ENCODE results near the gene FAM78A. TPM values are rescaled to one million over a fixed set of nuclear protein-coding genes. Genes with fewer than 3 reads are reported as not detected.

The FAM78A gene
- total and polyA plus RNA-seq, 11 donors, result 13.6 to 37.9 (median 33.4) TPM

GRCh38 chr9:131279196-131279862 is 3.0 kb upstream of the FAM78A start:
- ATAC-seq, result peak in 3 of 4 donors; percentile 8 to 21 (median 16)
- peak in 3 of 5 donors; percentile 38 to 76 (median 69) for DNase-seq
- Histone ChIP-seq H3K4me3 (peak overlapping the region in 1 of 12 donors; percentile 17), H3K36me3 (no peaks in the 10 kb centered on the region), H3K27ac (peak overlapping the region; percentile 53 to 99 (median 89)), H3K4me1 (peaks cover 9 to 58% (median 23%) of the 10 kb centered on the region in 12 donors), H3K9me3 (no peaks in the 10 kb centered on the region), H3K27me3 (peaks cover 0 to 20% (median 0%) of the 10 kb centered on the region in 9 donors)
- intact Hi-C loops (cut with DNase I), result loop anchor here in 7 of 10 donors (5.0 to 10.0 kb wide), 7 partner anchors 33 to 102 kb away; no protein-coding TSS in a partner anchor
- TF ChIP-seq POLR2A (IDR thresholded peaks at IDR 0.05), result no peak
- TF ChIP-seq, protein P1, sequence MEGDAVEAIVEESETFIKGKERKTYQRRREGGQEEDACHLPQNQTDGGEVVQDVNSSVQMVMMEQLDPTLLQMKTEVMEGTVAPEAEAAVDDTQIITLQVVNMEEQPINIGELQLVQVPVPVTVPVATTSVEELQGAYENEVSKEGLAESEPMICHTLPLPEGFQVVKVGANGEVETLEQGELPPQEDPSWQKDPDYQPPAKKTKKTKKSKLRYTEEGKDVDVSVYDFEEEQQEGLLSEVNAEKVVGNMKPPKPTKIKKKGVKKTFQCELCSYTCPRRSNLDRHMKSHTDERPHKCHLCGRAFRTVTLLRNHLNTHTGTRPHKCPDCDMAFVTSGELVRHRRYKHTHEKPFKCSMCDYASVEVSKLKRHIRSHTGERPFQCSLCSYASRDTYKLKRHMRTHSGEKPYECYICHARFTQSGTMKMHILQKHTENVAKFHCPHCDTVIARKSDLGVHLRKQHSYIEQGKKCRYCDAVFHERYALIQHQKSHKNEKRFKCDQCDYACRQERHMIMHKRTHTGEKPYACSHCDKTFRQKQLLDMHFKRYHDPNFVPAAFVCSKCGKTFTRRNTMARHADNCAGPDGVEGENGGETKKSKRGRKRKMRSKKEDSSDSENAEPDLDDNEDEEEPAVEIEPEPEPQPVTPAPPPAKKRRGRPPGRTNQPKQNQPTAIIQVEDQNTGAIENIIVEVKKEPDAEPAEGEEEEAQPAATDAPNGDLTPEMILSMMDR (IDR thresholded peaks at IDR 0.05), result no peak
- WGBS, 4 donors, result 50 to 58% (median 53%) methylated on average over 5 to 11 of the region's 11 CpGs

DNA sequence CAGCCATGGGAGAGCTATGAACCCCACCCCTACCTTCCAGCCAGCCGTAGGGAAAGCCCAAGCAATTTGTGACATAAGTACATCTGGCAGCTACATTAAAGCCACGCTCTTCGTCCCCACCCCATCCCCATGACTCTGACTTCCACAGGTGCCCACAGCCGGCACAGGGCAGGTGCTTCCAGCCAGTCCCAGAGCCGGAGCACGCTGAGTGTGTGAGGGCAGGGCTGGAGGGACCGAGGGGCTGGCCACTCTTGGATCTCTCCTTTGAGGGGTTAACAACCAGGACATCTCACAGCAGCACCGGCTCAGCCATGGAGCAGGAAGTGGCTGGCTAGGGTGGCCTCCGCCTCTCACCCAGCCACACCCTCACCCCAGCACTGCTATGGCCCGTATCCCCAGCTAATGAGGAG is 2.4 kb upstream of the FAM78A start:
- H3K4me3 ChIP-seq, result peak overlapping the region in 2 of 12 donors; percentile 17 to 79
- H3K36me3 ChIP-seq, result no peaks in the 10 kb centered on the region
- DNase-seq, result peak in 2 of 5 donors; percentile 14 to 39
- peak overlapping the region; percentile 53 to 99 (median 89) for H3K27ac ChIP-seq
- intact Hi-C loops (cut with DNase I), result loop anchor here in 7 of 10 donors (5.0 to 10.0 kb wide), 7 partner anchors 34 to 101 kb away; no protein-coding TSS in a partner anchor
- H3K27me3 ChIP-seq, result peaks cover 0 to 20% (median 0%) of the 10 kb centered on the region in 9 donors
- TF ChIP-seq, protein P1 (IDR thresholded peaks at IDR 0.05), result no peak
- TF ChIP-seq POLR2A (IDR thresholded peaks at IDR 0.05), result no peak
- ATAC-seq, result no peak
- no peaks in the 10 kb centered on the region for H3K9me3 ChIP-seq
- H3K4me1 ChIP-seq, result peaks cover 9 to 63% (median 27%) of the 10 kb centered on the region in 12 donors
- WGBS, 4 donors, result 34 to 43% (median 38%) methylated on average over 9 to 10 of the region's 10 CpGs

DNA sequence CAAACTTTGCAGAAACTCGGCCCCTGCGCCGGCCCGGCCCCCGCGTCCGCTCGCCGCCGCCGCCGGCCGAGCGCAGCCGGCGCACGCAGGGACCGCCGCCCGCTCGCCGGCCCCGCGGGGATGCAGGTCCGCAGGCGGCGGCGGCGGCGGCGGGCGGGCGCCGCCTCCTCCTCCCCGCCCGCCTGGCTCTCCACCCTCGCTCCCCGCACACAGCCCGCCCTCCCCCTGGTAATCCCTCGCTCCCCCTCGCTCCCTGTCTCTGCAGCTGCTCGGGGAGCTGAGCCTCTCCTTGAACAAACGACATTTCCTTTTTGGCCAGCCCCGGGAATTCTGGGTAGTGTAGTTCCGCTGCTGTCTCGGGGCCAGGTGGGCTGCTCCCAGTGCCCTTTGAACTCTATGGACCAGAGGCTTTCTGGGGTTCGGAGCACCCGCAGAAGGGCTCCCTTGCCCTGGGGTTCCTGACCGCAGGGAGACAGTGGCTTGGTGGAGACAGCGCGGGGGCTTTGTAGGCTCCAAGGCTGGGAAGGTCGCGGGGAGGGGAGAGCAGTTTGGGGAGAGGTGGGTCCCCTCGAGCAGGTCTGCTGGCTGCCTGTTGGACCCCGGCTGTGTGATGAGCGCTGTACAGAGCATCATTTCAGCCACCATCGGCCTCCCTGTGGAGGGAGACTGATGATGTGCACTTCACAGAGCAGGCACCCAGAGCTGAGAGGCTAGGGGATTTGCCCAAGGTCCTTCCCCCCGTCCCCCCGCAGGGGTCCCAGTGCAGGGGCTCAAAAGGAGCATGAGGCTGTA is 1.8 kb upstream of the FAM78A start:
- Histone ChIP-seq H3K27ac (peak overlapping the region; percentile 88 to 99 (median 98)), H3K27me3 (peaks cover 0 to 16% (median 0%) of the 10 kb centered on the region in 9 donors), H3K36me3 (no peaks in the 10 kb centered on the region), H3K4me3 (peak overlapping the region; percentile 69 to 96 (median 84)), H3K9me3 (no peaks in the 10 kb centered on the region), H3K4me1 (peaks cover 4 to 63% (median 31%) of the 10 kb centered on the region in 12 donors)
- DNase-seq (peak; percentile 91 to 94 (median 92)), ATAC-seq (peak; percentile 44 to 65 (median 58))
- intact Hi-C loops (cut with DNase I), result loop anchor here in 8 of 10 donors (2.0 to 10.0 kb wide), 9 partner anchors 34 to 101 kb away; no protein-coding TSS in a partner anchor
- WGBS, 4 donors, result 8 to 27% (median 8%) methylated on average over 7 to 59 of the region's 59 CpGs
- TF ChIP-seq POLR2A (IDR thresholded peaks at IDR 0.05), result no peak
- TF ChIP-seq, protein P1 (IDR thresholded peaks at IDR 0.05), result no peak
